GM23338 (cell line): ENCODE results near the gene NOVA2.

ENCODE experiments used
- CREB1 ChIP-seq: fragments of 250-450 bp; sonication (Bioruptor Pico); IDR thresholded peaks from 2 replicates; pipeline ENCODE4 v1.5.0; 2020; ENCODE audit warnings: low read depth, mild to moderate bottlenecking, moderate library complexity
- CTCF ChIP-seq, 2 experiments: fragments of 200-600 bp in 1 of 2; sonication (generic) in 1 of 2; conservative IDR thresholded peaks; 2 replicates each; pipeline versions ENCODE4 v1.5.1 to v1.6.1; 2016 to 2017; ENCODE audit warnings: antibody characterized with exemption in 2 of 2, low read depth in 2 of 2, mild to moderate bottlenecking in 2 of 2, moderate library complexity in 1 of 2
- ETS1 ChIP-seq: IDR thresholded peaks from 2 replicates; pipeline ENCODE4 v1.6.1; 2016; ENCODE audit warnings: antibody characterized with exemption
- EZH2 ChIP-seq: fragments of 200-600 bp; sonication (generic); IDR thresholded peaks from one replicate; pipeline ENCODE4 v1.8.0; 2017; ENCODE audit warnings: antibody characterized with exemption, mild to moderate bottlenecking, low read depth; ENCODE audit not compliant: unreplicated experiment
- EZH2phosphoT487 ChIP-seq: fragments of 200-600 bp; sonication (generic); IDR thresholded peaks from one replicate; pipeline ENCODE4 v1.8.1; 2018; ENCODE audit warnings: antibody characterized with exemption; ENCODE audit not compliant: unreplicated experiment
- JUNB ChIP-seq: IDR thresholded peaks from one replicate; pipeline ENCODE4 v1.6.1; 2016; ENCODE audit warnings: antibody characterized with exemption; ENCODE audit not compliant: unreplicated experiment
- NANOG ChIP-seq: IDR thresholded peaks from 2 replicates; pipeline ENCODE4 v1.6.1; 2016; ENCODE audit warnings: antibody characterized with exemption, borderline replicate concordance
- POLR2AphosphoS5 ChIP-seq: IDR thresholded peaks from 2 replicates; pipeline ENCODE4 v1.6.1; 2016; ENCODE audit warnings: antibody characterized with exemption, low read depth
- REST ChIP-seq: IDR thresholded peaks from one replicate; pipeline ENCODE4 v1.6.1; 2018; ENCODE audit warnings: antibody characterized with exemption; ENCODE audit not compliant: unreplicated experiment
- ZNF114 ChIP-seq: fragments of 250-450 bp; sonication (Bioruptor Pico); IDR thresholded peaks from 2 replicates; pipeline ENCODE4 v1.5.0; 2020; ENCODE audit warnings: mild to moderate bottlenecking, moderate library complexity
- ZNF331 ChIP-seq: fragments of 250-450 bp; sonication (Bioruptor Pico); IDR thresholded peaks from 2 replicates; pipeline ENCODE4 v1.5.0; 2020; ENCODE audit warnings: low read depth, mild to moderate bottlenecking, moderate library complexity
- ZNF462 ChIP-seq: fragments of 250-450 bp; sonication (Bioruptor Pico); IDR thresholded peaks from 2 replicates; pipeline ENCODE4 v1.5.0; 2020; ENCODE audit warnings: mild to moderate bottlenecking, moderate library complexity

GRCh38 chr19:45884682-45885555 lies 88.7 kb downstream of the NOVA2 start:
- TF ChIP-seq CTCF (conservative IDR thresholded peaks at IDR 0.05; ENCODE audit: low read depth in 2 of 2) (no peak), EZH2 (no peak), POLR2AphosphoS5 (peak; percentile 31; the same call in 1 of the 2 replicates), REST (no peak), CREB1 (CRISPR knock-in tag) (no peak), NANOG (no peak), JUNB (no peak), ETS1 (no peak), ZNF331 (no peak), EZH2phosphoT487 (no peak), ZNF114 (no peak), ZNF462 (no peak)
